NCI-H146 (cell line): ENCODE measurements around the gene S100A11.
"Not testable (repeated sequence)": the region's sequence is repeated elsewhere in the genome, so short reads cannot be mapped to it uniquely, and the experiment has no call there.

Experiments used
- DNase-seq: peaks from one replicate; lab custom pipeline; 2025; lab: John Stamatoyannopoulos, UW

S100A11 gene

DNA sequence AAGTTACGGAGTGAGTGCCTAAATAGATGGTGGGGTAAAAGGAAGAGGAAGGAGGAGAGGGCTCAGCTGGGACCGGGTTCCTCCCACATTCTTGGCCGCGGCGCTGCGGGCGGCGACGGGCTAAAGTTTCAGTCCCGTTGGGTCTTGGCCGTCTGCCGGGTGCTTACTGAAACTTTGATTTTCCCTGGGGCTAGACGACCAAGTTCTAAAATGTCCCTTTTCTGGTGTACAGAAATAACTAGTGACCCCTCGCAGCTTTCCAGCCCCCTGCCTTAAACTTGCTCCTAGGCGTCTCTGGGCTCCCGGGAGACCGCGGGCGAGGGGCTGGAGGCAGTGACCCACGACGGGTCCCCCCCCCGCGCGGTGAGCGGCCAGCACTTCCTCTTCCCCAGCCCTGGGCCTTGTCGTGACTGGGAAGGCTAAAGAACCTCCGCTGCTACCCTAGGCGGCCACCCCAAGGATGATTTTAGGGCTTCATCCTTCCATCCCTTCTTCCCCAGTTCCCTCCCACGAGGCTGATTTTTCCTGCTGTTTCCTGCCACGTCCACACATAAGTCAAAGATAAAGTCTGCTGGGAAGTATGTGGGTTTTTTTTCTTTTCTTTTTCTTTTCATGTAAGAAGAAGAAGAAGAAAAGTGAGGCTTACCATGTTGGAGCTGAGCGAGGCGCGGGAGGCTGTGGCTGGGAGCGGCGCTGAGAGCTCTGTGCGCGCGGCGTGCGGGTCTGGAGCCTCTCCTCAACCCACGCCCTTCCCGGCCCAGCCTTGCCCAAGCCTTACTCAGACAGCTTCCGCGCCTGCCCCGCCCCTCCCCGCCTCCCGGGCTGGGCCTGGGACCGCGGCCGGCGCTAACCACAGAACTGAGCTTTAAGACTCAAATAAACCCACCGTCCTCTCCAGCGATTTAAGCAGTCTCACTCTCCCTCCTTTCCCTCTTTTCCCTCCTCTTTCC, at the start of gene S100A11:
Gene S100A11, minus strand, starts transcription at position 738 of the 950 bp plus-strand sequence. Its CDS starts 89 bp downstream, at position 649.
- DNase-seq = no peak

GRCh38 chr1:152084853-152085252, 48.0 kb upstream of the S100A11 start:
- no peak for DNase-seq

- DNase-seq = not testable (repeated sequence)
Measured at GRCh38 chr1:152081026-152081425, 44.2 kb upstream of the S100A11 start.

- DNase-seq = not testable (repeated sequence)
Measured at GRCh38 chr1:152080494-152080893, 43.7 kb upstream of the S100A11 start.

GRCh38 chr1:152078831-152079441, 42.1 kb upstream of the S100A11 start:
- no peak for DNase-seq

DNA sequence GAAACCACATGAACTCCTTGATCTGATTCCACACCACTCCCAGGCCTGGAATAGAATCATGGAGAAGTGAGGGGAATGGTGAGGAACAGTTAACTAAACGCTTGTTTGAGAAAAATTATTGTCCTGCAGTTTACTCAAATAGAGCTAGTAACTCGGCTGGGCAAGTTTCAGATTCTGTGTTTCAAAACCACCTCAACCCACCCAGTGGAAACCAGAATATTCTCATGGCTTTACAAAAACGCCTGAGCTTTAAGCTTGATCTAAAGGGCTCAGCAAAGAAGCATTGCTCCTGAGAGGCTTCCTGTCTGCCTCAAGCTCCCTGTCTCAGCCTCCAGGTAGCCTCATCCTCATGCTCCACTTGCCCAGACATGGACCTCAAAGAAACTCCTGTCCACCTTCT, 35.5 kb upstream of the S100A11 start:
- no peak for DNase-seq

- no peak for DNase-seq
Measured at GRCh38 chr1:152071123-152071522, 34.3 kb upstream of the S100A11 start.

- DNase-seq = no peak
Measured at GRCh38 chr1:152067929-152068328, 31.1 kb upstream of the S100A11 start.

GRCh38 chr1:152067150-152067549, 30.3 kb upstream of the S100A11 start:
- no peak for DNase-seq

GRCh38 chr1:152061952-152062351, 25.1 kb upstream of the S100A11 start:
- DNase-seq = no peak

- peak; percentile 2 for DNase-seq
Measured at GRCh38 chr1:152053375-152053774, 16.6 kb upstream of the S100A11 start.

- peak; percentile 60 for DNase-seq
Measured at GRCh38 chr1:152052606-152053005, 15.8 kb upstream of the S100A11 start.

- no peak for DNase-seq
Measured at GRCh38 chr1:152050886-152051675, 14.3 kb upstream of the S100A11 start.

DNA sequence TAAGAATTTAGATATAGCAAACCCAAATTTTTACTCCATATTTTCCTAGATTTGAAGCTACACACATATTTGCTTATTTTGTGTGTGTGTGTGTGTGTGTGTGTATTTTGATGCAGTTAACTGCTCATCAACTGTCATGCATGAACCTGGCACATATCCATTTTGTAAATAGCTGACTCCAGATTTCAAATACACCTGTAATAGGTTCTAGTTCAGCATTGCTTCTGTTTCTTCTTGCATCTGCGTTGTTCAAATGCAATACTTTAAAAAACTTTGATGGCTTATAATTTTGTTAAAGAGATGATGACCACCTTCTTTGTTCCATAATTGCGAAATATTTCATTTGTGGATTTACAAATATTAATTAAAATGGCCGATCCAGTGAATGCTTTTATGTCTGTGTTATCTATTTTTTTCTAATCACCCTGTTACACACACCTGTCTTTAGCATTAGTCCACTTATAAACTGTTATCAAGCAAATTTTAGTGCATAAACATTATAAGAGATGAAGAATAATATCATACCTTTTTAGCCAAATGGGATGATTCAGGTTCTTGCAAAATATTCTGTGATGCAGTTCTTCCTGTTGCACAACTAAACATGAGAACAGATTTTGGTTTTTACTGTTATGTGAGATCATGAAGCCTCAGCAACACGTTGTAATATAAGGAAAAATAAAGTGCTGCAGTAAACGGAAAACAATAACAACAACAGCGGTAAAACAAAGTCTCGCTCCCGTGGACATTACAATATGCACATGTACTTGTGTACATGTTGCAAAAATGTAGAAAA, 12.7 kb upstream of the S100A11 start:
- no peak for DNase-seq

- no peak for DNase-seq
Measured at GRCh38 chr1:152048416-152049009, 11.7 kb upstream of the S100A11 start.

- peak; percentile 22 for DNase-seq
Measured at GRCh38 chr1:152047730-152048415, 11.1 kb upstream of the S100A11 start.

GRCh38 chr1:152047413-152047729, 10.6 kb upstream of the S100A11 start:
- no peak for DNase-seq

DNA sequence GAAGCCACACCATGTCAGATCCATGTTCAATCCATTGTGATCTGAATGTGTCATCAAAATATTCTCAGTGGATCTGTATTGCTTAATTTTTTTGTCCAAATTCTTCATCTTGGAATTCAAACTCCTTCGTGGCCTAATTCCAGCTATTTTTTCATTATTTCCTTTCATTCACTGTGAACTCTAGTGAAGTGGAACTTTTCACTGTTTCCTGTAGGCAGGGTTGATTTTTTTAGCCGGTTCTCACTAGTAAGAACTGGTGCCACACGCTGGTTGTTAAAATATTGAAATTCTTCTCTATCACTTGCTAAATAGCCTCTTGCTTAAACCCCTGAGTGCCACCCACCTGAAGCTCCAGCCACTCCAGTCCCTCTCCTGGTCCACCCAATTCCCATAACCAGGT, 7.6 kb upstream of the S100A11 start:
- DNase-seq = no peak

- no peak for DNase-seq
Measured at GRCh38 chr1:152043870-152044269, 7.1 kb upstream of the S100A11 start.

- no peak for DNase-seq
Measured at GRCh38 chr1:152042030-152042429, 5.2 kb upstream of the S100A11 start.

DNA sequence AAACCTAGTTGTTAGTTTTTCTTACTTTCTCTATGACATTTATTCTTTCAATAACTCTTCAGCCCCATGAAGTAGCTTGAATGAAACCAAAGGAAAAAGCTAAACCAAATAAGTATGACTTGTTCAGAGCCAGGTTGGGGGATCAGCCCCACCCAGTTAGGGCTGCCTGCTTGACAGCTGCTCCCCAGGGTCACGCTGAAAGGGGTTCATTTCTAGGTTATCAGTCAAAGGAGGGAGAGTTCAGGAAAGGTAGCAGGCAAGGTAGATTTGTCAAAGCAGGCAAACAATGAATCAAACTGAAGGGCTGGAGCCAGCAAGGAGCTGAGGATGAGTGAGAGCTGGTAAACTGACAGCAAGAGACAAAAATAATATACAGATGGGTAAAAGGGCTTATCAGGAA, 3.1 kb upstream of the S100A11 start:
- DNase-seq = no peak
